Osteocyte (in vitro differentiated cells): ENCODE measurements around the gene HDAC9. TPM values are rescaled to one million over a fixed set of nuclear protein-coding genes. Genes with fewer than 3 reads are reported as not detected.
A peak's percentile ranks its signal among the peaks of the same experiment; 100 is the strongest.

Experiments
- DNase-seq: peaks from one replicate; pipeline ENCODE4 v3.0.0; 2021; ENCODE audit warnings: mixed read lengths; ENCODE audit not compliant: unreplicated experiment; ENCODE audit errors: extremely low spot score
- H3K27ac Mint-ChIP-seq: one replicate; pipeline ENCODE4 v1.8.0; 2021; ENCODE audit warnings: mild to moderate bottlenecking, mixed read lengths; ENCODE audit not compliant: unreplicated experiment
- H3K27me3 Mint-ChIP-seq: one replicate; pipeline ENCODE4 v1.8.0; 2021; ENCODE audit warnings: mixed read lengths; ENCODE audit not compliant: unreplicated experiment
- H3K36me3 Mint-ChIP-seq: one replicate; pipeline ENCODE4 v1.8.0; 2021; ENCODE audit warnings: mixed read lengths; ENCODE audit not compliant: unreplicated experiment
- H3K4me1 Mint-ChIP-seq: one replicate; pipeline ENCODE4 v1.8.0; 2021; ENCODE audit warnings: mixed read lengths; ENCODE audit not compliant: unreplicated experiment
- H3K4me3 Mint-ChIP-seq: one replicate; pipeline ENCODE4 v1.8.0; 2021; ENCODE audit warnings: mild to moderate bottlenecking, moderate library complexity, mixed read lengths; ENCODE audit not compliant: unreplicated experiment
- H3K9me3 Mint-ChIP-seq: one replicate; pipeline ENCODE4 v1.8.0; 2021; ENCODE audit warnings: mixed read lengths; ENCODE audit not compliant: unreplicated experiment
- total RNA-seq: library from RNA; stranded (reverse); gene quantifications from 2 replicates; pipeline ENCODE4 v1.2.1, GENCODE V29; 2021
- TF ChIP-seq, protein P1 (sequence below): fragments of 200-600 bp; sonication (generic); IDR thresholded peaks from 2 replicates; pipeline ENCODE4 v1.5.0; 2021; ENCODE audit warnings: antibody characterized with exemption, mild to moderate bottlenecking, moderate library complexity

Gene HDAC9
- total RNA-seq, 1 donor from 2014 or later, result 0.81 TPM

GRCh38 chr7:18663321-18663720 lies 167.8 kb downstream of the HDAC9 start:
- TF ChIP-seq, protein P1, sequence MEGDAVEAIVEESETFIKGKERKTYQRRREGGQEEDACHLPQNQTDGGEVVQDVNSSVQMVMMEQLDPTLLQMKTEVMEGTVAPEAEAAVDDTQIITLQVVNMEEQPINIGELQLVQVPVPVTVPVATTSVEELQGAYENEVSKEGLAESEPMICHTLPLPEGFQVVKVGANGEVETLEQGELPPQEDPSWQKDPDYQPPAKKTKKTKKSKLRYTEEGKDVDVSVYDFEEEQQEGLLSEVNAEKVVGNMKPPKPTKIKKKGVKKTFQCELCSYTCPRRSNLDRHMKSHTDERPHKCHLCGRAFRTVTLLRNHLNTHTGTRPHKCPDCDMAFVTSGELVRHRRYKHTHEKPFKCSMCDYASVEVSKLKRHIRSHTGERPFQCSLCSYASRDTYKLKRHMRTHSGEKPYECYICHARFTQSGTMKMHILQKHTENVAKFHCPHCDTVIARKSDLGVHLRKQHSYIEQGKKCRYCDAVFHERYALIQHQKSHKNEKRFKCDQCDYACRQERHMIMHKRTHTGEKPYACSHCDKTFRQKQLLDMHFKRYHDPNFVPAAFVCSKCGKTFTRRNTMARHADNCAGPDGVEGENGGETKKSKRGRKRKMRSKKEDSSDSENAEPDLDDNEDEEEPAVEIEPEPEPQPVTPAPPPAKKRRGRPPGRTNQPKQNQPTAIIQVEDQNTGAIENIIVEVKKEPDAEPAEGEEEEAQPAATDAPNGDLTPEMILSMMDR, result no peak
- no peak for DNase-seq
- no peak overlapping the region for H3K27ac Mint-ChIP-seq
- H3K4me1 Mint-ChIP-seq, result peaks cover 18% of the 10 kb centered on the region
- no peaks in the 10 kb centered on the region for H3K27me3 Mint-ChIP-seq
- no peak overlapping the region for H3K4me3 Mint-ChIP-seq
- H3K9me3 Mint-ChIP-seq, result no peaks in the 10 kb centered on the region
- H3K36me3 Mint-ChIP-seq, result no peaks in the 10 kb centered on the region

GRCh38 chr7:18666107-18666728 lies 170.7 kb downstream of the HDAC9 start:
- H3K27me3 Mint-ChIP-seq, result no peaks in the 10 kb centered on the region
- TF ChIP-seq, protein P1, result peak; percentile 78
- H3K27ac Mint-ChIP-seq, result peak overlapping the region; percentile 21
- H3K4me3 Mint-ChIP-seq, result no peak overlapping the region
- H3K9me3 Mint-ChIP-seq, result no peaks in the 10 kb centered on the region
- H3K36me3 Mint-ChIP-seq, result no peaks in the 10 kb centered on the region
- peaks cover 20% of the 10 kb centered on the region for H3K4me1 Mint-ChIP-seq
- DNase-seq, result peak; percentile 84

GRCh38 chr7:18667466-18667865 lies 171.9 kb downstream of the HDAC9 start:
- Mint-ChIP-seq H3K36me3 (no peaks in the 10 kb centered on the region), H3K27ac (peak overlapping the region; percentile 54), H3K27me3 (no peaks in the 10 kb centered on the region), H3K4me1 (peaks cover 20% of the 10 kb centered on the region), H3K9me3 (no peaks in the 10 kb centered on the region), H3K4me3 (no peak overlapping the region)
- DNase-seq, result no peak
- TF ChIP-seq, protein P1, result no peak

DNA sequence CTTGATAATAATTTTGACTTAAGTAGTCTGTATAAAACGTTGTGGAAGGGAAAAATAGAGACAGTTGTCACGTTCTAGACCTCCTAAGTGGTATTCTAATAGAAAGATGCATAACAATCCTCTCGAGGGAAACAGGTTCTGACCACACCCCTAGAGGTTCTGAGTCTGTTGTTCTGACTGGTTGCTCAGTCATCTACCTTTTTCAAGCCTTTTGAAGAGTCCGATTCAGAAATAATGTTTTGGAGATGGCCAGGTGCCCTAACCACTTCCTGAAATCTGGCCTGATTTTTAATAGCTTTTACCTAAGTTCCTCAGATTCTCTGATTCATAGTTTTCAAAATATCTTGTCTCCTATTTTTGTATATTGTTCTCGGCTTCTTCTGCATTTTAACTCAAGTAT lies 175.6 kb downstream of the HDAC9 start:
- TF ChIP-seq, protein P1, result no peak
- no peaks in the 10 kb centered on the region for H3K36me3 Mint-ChIP-seq
- H3K9me3 Mint-ChIP-seq, result no peaks in the 10 kb centered on the region
- DNase-seq, result no peak
- H3K27me3 Mint-ChIP-seq, result no peaks in the 10 kb centered on the region
- no peak overlapping the region for H3K4me3 Mint-ChIP-seq
- H3K4me1 Mint-ChIP-seq, result peaks cover 18% of the 10 kb centered on the region
- no peak overlapping the region for H3K27ac Mint-ChIP-seq

- DNase-seq, result no peak
- Mint-ChIP-seq H3K27ac (no peak overlapping the region), H3K9me3 (peaks cover 7% of the 10 kb centered on the region), H3K4me1 (no peaks in the 10 kb centered on the region), H3K27me3 (no peaks in the 10 kb centered on the region), H3K36me3 (peaks cover 6% of the 10 kb centered on the region), H3K4me3 (no peak overlapping the region)
- TF ChIP-seq, protein P1, result no peak
Measured at GRCh38 chr7:18675579-18675978, 180.0 kb downstream of the HDAC9 start.
